Upper lobe of left lung (tissue), 4 donors: Measurements from ENCODE around the gene UBE3D.

Source experiments
- CTCF ChIP-seq, 6 experiments: fragments of 450-650 bp in 4 of 6; fragments of 200-600 bp in 2 of 6; sonication (generic) in 2 of 6; IDR thresholded peaks; one replicate each; pipeline ENCODE4 v1.5.1; 2016 to 2019; ENCODE audit warnings: antibody characterized with exemption in 6 of 6
- POLR2A ChIP-seq, 4 donors: fragments of 450-650 bp; IDR thresholded peaks; one replicate each; pipeline ENCODE4 v1.5.1; 2016 to 2017; ENCODE audit warnings: antibody characterized with exemption in 4 of 4, mild to moderate bottlenecking in 2 of 4

- TF ChIP-seq CTCF (IDR thresholded peaks at IDR 0.05) (no peak), POLR2A (IDR thresholded peaks at IDR 0.05) (no peak)
These were observed 157.0 kb downstream of the UBE3D start for GRCh38 chr6:82908661-82909060.
